ENCODE results near the gene IGSF11.

IGSF11 gene

GRCh38 chr3:118941236-118941635, 93.4 kb downstream of the IGSF11 start:
- FAIRE-seq (no peak), DNase-seq (ENCODE audit: insufficient read length, low spot score) (no peak)
- TF ChIP-seq POLR2AphosphoS5 (IDR thresholded peaks at IDR 0.05; ENCODE audit: low read depth, low read length) (no peak), PAX5 (IDR thresholded peaks at IDR 0.05; ENCODE audit: insufficient read depth, low read length, severe bottlenecking) (no peak), SPI1 (IDR thresholded peaks at IDR 0.05; ENCODE audit: low read depth, low read length) (no peak), POLR2A (IDR thresholded peaks at IDR 0.05; ENCODE audit: low read depth, low read length) (no peak), TAF1 (IDR thresholded peaks at IDR 0.05; ENCODE audit: low read depth, low read length) (no peak), POU2F2 (IDR thresholded peaks at IDR 0.05; ENCODE audit: low read depth, low read length) (no peak)

GRCh38 chr3:118938183-118938961, 96.3 kb downstream of the IGSF11 start:
- DNase-seq (ENCODE audit: insufficient read length, low spot score) (no peak), FAIRE-seq (no peak)
- TF ChIP-seq TAF1 (IDR thresholded peaks at IDR 0.05; ENCODE audit: low read depth, low read length) (no peak), SPI1 (IDR thresholded peaks at IDR 0.05; ENCODE audit: low read depth, low read length) (no peak), POU2F2 (IDR thresholded peaks at IDR 0.05; ENCODE audit: low read depth, low read length) (no peak), POLR2A (IDR thresholded peaks at IDR 0.05; ENCODE audit: low read depth, low read length) (no peak), POLR2AphosphoS5 (IDR thresholded peaks at IDR 0.05; ENCODE audit: low read depth, low read length) (no peak), PAX5 (IDR thresholded peaks at IDR 0.05; ENCODE audit: insufficient read depth, low read length, severe bottlenecking) (no peak)

GRCh38 chr3:118936811-118937210, 97.8 kb downstream of the IGSF11 start:
- DNase-seq (ENCODE audit: insufficient read length, low spot score) (no peak), FAIRE-seq (no peak)
- TF ChIP-seq SPI1 (IDR thresholded peaks at IDR 0.05; ENCODE audit: low read depth, low read length) (no peak), POLR2A (IDR thresholded peaks at IDR 0.05; ENCODE audit: low read depth, low read length) (no peak), TAF1 (IDR thresholded peaks at IDR 0.05; ENCODE audit: low read depth, low read length) (no peak), POU2F2 (IDR thresholded peaks at IDR 0.05; ENCODE audit: low read depth, low read length) (no peak), PAX5 (IDR thresholded peaks at IDR 0.05; ENCODE audit: insufficient read depth, low read length, severe bottlenecking) (no peak), POLR2AphosphoS5 (IDR thresholded peaks at IDR 0.05; ENCODE audit: low read depth, low read length) (no peak)

GRCh38 chr3:118932822-118933558, 101.7 kb downstream of the IGSF11 start:
- FAIRE-seq (no peak), DNase-seq (ENCODE audit: insufficient read length, low spot score) (no peak)
- TF ChIP-seq SPI1 (IDR thresholded peaks at IDR 0.05; ENCODE audit: low read depth, low read length) (no peak), PAX5 (IDR thresholded peaks at IDR 0.05; ENCODE audit: insufficient read depth, low read length, severe bottlenecking) (no peak), POLR2A (IDR thresholded peaks at IDR 0.05; ENCODE audit: low read depth, low read length) (no peak), POLR2AphosphoS5 (IDR thresholded peaks at IDR 0.05; ENCODE audit: low read depth, low read length) (no peak), TAF1 (IDR thresholded peaks at IDR 0.05; ENCODE audit: low read depth, low read length) (no peak), POU2F2 (IDR thresholded peaks at IDR 0.05; ENCODE audit: low read depth, low read length) (no peak)

GRCh38 chr3:118931996-118932395, 102.7 kb downstream of the IGSF11 start:
- no peak for FAIRE-seq

GRCh38 chr3:118927449-118927848, 107.2 kb downstream of the IGSF11 start:
- TF ChIP-seq POU2F2 (IDR thresholded peaks at IDR 0.05; ENCODE audit: low read depth, low read length), result no peak
- TF ChIP-seq PAX5 (IDR thresholded peaks at IDR 0.05; ENCODE audit: insufficient read depth, low read length, severe bottlenecking), result no peak
- FAIRE-seq (no peak), DNase-seq (ENCODE audit: insufficient read length, low spot score) (no peak)

More at GRCh38 chr3:118931996-118932395, 102.7 kb downstream of the IGSF11 start:
- no peak for DNase-seq (ENCODE audit: insufficient read length, low spot score)
- TF ChIP-seq POLR2A (IDR thresholded peaks at IDR 0.05; ENCODE audit: low read depth, low read length) (no peak), TAF1 (IDR thresholded peaks at IDR 0.05; ENCODE audit: low read depth, low read length) (no peak), SPI1 (IDR thresholded peaks at IDR 0.05; ENCODE audit: low read depth, low read length) (no peak), POLR2AphosphoS5 (IDR thresholded peaks at IDR 0.05; ENCODE audit: low read depth, low read length) (no peak), PAX5 (IDR thresholded peaks at IDR 0.05; ENCODE audit: insufficient read depth, low read length, severe bottlenecking) (no peak), POU2F2 (IDR thresholded peaks at IDR 0.05; ENCODE audit: low read depth, low read length) (no peak)

GRCh38 chr3:118912188-118912587, 122.5 kb downstream of the IGSF11 start:
- no peak for DNase-seq (ENCODE audit: insufficient read length, low spot score)
- TF ChIP-seq TAF1 (IDR thresholded peaks at IDR 0.05; ENCODE audit: low read depth, low read length) (no peak), SPI1 (IDR thresholded peaks at IDR 0.05; ENCODE audit: low read depth, low read length) (no peak), PAX5 (IDR thresholded peaks at IDR 0.05; ENCODE audit: insufficient read depth, low read length, severe bottlenecking) (no peak), POU2F2 (IDR thresholded peaks at IDR 0.05; ENCODE audit: low read depth, low read length) (no peak), POLR2AphosphoS5 (IDR thresholded peaks at IDR 0.05; ENCODE audit: low read depth, low read length) (no peak), POLR2A (IDR thresholded peaks at IDR 0.05; ENCODE audit: low read depth, low read length) (no peak)
- FAIRE-seq, result no peak

GRCh38 chr3:118910332-118910731, 124.3 kb downstream of the IGSF11 start:
- DNase-seq (ENCODE audit: insufficient read length, low spot score) (no peak), FAIRE-seq (no peak)
- TF ChIP-seq POLR2AphosphoS5 (IDR thresholded peaks at IDR 0.05; ENCODE audit: low read depth, low read length) (no peak), TAF1 (IDR thresholded peaks at IDR 0.05; ENCODE audit: low read depth, low read length) (no peak)

- DNase-seq (ENCODE audit: insufficient read length, low spot score) (no peak), FAIRE-seq (no peak)
- no peak for TF ChIP-seq POLR2A (IDR thresholded peaks at IDR 0.05; ENCODE audit: low read depth, low read length)
- no peak for TF ChIP-seq TAF1 (IDR thresholded peaks at IDR 0.05; ENCODE audit: low read depth, low read length)
- TF ChIP-seq POLR2AphosphoS5 (IDR thresholded peaks at IDR 0.05; ENCODE audit: low read depth, low read length), result no peak
- no peak for TF ChIP-seq PAX5 (IDR thresholded peaks at IDR 0.05; ENCODE audit: insufficient read depth, low read length, severe bottlenecking)
- TF ChIP-seq SPI1 (IDR thresholded peaks at IDR 0.05; ENCODE audit: low read depth, low read length), result no peak
- TF ChIP-seq POU2F2 (IDR thresholded peaks at IDR 0.05; ENCODE audit: low read depth, low read length), result no peak
These were observed 124.9 kb downstream of the IGSF11 start for GRCh38 chr3:118909763-118910162.
